Astrocyte of the hippocampus (primary cell): Measurements from ENCODE around the gene GPATCH8.
A peak's percentile ranks its signal among the peaks of the same experiment; 100 is the strongest.
"Not testable (repeated sequence)": the region's sequence is repeated elsewhere in the genome, so short reads cannot be mapped to it uniquely, and the experiment has no call there.

Source experiments
- DNase-seq: peaks from one replicate; pipeline ENCODE4 v3.0.0; 2011; ENCODE audit warnings: low read depth, low spot score

GPATCH8 gene

DNA sequence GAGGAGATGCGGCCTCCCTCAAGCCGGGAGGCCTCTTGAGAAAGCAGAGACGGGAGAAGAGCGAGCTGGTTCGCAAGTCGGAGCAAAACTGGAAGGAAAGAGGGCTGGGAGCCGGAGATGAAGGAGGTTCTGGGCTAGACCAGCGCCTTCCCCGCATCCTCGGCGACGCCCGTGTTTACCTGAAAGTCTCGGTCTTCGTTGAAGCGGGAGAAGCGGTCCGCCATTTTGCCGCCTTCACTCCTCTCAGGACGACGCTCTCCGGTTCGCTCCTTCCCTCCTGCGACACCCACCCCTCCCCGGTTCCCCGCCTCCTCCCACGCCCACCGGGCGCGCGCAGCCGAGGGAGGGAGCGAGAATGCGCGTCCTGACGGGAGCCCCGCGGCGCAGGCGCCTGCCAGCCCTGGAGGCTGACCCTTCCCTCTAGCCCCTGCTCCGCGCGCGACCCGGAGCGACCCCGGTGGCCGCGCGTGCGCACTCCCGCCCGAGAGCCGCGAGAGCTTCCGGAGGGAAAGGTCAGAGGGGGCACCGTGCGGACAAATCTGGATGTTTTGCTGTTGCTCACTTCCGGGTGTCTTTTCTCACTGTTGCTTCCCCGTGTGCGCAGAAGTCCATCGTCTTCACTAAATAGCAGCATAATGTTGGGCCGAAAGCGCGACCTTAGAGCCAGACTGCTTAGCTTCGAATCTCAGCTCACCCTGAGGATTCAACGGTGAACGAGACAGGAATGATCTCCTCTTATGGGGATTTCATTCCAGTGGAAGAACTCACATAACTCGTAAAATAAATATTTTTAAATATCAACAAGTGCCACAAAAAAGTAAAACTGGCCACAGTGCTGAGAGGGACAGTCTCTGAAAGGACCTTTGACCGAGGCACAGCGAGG is at the start of gene GPATCH8:
TSS of gene GPATCH8 (minus strand) at position 260 of the 883 bp plus-strand sequence. CDS start at position 224, 36 bp downstream.
- DNase-seq, result peak; percentile 98

GRCh38 chr17:44552361-44552760 is 49.2 kb upstream of the GPATCH8 start:
- DNase-seq, result no peak

DNA sequence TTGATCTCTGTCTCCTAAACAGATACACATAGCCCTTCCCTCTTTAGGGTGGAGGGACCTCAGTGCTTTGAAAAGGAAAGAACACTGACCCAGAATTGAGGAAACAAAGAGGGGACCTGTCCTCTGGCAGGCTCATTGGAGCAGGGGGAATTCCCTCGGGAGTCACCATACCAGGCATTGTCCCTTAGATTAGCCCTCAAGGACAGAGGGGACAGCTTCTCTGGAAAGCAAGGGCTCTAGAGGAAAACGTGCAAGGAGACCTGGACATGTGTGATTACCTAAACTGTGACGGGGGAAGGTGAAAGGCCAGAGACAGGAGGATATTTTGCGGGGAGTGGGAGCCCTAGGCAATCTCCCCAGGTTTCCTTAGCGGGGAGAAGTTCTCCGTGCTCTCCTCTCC is 46.5 kb upstream of the GPATCH8 start:
- no peak for DNase-seq

- no peak for DNase-seq
Observed at GRCh38 chr17:44548376-44549230, 45.4 kb upstream of the GPATCH8 start.

DNA sequence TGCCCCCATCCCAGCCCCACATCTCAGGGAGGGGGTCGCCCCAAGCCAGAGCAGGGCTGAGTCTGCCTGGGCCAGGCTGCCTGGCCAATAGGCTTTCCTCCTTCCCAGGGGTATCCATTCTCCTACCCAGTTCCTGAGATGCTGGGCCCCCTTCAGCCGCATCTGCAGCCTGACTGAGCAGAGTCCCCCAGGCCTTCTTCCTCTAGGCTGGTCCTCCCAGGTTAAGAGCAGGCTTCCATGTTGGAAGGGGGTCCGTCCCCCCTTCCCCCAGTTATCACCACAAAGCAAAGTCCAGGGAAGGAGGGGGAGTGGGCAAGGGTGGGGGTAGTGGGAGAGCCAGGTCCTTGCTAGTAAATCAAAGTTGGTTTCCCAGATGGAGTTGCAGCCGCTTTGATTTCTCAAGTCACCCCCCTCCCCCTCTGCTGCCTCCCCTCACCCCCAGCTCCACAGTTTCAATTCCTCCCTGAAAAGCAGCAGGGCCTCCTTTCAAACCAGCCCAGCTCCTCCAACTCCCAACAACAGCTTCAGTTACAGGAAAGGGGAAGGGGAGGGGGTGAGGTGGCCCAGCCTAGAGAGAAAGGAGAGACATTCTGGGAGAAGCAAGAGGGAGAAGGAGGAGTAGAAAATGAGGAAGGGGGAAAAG is 44.5 kb upstream of the GPATCH8 start:
- DNase-seq, result peak; percentile 34

DNA sequence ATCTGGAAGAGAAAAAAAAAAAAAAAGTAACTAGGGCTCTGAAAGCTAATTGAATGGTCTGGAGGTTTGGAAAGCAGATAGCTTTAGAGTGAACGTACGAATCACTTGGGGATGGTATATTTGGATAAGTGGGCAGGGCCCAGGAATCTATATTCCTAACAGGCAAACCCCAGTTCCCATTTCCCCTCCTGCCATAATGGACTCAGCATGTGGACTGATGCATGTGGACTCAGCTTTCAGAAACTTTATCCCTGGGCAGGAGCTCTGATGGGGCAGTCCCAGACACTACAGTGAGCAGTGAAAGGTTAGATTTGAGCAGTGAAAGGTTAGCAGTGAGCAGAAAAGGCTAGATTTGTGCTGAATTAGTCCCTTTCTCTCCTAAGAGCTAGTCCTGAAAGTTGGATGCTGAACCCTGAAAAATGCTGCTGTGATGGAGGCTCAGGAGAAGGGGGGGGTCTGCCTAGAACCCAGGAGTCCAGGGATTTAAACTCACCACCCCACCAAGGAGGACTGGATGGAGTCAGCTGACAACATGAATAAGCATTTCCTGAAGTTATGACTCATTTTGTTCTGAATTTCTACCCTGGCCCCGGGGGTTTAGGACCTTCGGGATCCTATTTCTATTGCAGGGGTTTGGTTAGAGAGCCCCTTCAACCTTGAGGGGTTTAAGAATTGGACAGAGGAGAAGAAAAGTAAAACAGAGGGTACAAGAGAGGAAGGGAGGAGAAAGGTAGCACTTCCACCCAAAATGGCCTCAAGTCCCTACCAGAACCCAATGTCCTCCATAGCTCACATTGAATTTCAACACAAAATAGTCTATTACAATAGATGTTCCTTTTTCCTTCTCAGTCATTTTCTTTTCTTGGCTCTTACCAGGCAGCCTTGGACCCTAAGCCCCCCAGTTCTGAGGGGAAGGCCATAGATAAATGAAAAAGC is 43.7 kb upstream of the GPATCH8 start:
- peak; percentile 41 for DNase-seq

DNA sequence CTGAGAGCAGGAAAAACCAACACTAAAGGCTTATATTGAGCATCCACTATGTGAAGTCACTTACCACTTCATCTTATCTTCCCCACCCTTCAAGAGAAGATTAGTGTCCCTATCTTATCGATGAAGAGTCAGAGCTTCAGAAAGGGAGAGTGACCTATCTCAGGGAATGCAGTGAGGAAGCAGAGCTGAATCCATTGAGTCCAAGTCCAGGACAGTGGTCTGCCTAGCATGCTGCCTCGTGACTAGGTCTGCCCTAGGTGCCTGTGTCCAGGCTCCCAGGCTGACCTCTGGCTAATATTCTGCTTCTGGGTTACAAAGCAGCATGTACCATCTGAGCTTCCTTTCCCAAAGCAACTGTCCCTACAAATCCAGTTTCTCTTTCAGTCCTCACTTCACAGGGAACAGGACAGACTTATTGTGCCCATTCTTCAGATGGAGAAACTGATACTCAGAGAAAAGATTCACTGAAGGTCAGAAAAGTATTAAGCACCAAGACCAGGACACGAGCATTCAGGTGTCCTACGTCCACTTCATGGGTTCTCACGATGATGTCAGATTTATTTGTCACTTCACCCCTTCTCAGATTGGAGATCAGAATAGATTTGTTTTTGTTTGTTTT is 40.8 kb upstream of the GPATCH8 start:
- no peak for DNase-seq

DNA sequence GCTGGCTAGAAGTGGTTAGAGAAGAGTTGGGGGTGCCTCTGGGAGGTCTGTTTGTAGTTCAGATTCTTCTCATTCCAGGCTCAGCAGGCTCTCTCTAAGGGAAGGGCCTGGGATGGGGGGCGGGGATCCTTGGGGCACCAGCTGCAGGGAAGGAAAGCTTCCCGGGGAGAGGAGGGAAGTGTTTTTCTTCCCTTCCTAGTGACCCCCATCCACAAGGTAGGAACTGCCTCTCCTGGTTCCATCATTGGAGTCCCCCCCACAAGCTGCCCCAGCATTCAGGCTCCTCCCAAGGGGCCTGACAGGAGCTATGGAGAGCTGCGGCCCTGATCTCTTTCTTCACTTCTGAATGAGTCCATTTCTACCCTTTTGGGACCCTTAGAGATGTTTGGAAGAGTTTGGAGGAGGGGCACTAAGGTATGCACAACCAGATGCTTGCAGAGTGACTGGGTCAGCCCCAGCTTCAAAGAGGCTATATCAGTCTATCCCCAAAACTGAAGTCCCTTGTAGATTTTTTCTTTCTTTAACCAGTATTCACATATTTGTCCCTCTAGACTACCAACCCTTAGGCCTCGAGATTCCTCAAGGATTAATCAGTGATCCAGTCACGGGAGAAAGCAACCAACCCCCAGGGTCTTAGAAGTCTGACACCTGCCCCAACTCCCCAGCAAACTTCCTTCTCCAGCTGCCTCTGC is 40.2 kb upstream of the GPATCH8 start:
- DNase-seq, result peak; percentile 95

DNA sequence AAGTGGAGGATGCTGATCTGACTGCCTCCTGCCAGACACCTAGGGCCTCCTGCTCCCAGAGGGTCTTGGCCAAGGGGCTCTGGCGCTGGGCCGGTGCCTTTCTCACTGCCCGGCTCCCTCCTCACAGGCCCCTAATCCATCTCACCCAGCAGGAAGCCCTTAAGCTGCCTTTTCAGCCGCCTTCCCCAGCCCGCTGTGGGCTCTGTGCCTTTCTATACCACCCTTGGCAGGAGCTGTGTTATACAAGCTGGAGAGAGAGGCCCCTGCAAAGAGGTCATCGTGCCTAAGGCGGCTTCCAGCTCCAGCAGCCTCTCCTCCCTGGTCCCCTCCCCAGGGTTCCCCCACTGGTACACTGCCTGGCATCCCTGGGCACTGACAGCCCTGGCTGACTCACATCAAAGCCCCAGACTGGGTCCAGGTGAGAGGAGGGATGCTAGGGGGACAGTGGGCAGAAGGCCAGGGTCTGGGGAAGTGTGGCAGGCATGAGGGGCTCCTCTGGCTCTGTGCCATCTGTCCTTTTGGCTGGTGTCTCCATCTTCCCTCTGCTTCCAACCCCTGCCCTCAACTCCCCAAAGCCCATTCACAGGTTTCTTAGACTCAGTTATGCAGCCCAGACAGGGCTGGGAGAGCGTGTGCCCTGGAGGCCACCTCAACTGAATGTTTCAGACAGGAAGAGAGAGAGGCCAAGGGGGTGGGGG is 38.8 kb upstream of the GPATCH8 start:
- DNase-seq, result peak; percentile 50

DNA sequence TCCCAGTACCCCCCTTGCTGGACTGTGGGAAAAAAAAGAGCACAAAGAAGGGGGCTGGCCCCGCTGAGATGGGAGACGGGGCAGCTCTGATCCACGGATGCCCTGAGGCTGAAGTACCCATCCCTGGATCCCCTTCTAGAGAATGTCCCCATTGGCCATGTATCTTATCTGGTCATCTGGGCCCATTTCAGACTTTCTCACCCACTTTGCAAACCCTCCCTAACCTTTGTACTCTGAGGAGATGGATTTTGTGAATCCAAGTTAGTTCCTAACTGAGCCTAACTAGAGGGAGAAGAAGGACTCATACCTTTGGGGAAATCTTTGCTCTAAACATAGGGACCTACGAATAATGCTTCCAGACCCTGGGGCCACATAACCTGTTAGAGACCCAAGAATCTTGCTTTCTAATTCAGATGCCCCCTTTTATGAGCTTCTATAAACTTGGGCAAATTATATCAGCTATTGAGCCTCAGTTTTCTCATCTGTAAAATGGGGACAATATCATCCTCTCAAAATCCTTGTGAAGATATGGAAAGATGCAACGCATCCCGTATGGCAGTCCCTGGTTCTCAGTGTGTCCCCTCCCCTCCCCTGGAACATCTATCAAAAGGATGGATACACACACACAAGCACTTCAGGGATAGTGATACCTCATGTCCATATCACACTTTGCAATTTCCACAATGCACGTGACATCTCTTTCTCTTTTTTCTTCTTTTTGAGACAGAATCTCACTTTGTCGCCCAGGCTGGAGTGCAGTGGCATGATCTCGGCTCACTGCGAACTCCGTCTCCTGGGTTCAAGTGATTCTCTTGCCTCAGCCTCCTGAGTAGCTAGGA is 37.3 kb upstream of the GPATCH8 start:
- DNase-seq, result no peak

- no peak for DNase-seq
Observed at GRCh38 chr17:44539673-44540072, 36.5 kb upstream of the GPATCH8 start.

- DNase-seq, result not testable (repeated sequence)
Observed at GRCh38 chr17:44537922-44538321, 34.7 kb upstream of the GPATCH8 start.

GRCh38 chr17:44536090-44536953 is 33.1 kb upstream of the GPATCH8 start:
- peak; percentile 34 for DNase-seq

DNA sequence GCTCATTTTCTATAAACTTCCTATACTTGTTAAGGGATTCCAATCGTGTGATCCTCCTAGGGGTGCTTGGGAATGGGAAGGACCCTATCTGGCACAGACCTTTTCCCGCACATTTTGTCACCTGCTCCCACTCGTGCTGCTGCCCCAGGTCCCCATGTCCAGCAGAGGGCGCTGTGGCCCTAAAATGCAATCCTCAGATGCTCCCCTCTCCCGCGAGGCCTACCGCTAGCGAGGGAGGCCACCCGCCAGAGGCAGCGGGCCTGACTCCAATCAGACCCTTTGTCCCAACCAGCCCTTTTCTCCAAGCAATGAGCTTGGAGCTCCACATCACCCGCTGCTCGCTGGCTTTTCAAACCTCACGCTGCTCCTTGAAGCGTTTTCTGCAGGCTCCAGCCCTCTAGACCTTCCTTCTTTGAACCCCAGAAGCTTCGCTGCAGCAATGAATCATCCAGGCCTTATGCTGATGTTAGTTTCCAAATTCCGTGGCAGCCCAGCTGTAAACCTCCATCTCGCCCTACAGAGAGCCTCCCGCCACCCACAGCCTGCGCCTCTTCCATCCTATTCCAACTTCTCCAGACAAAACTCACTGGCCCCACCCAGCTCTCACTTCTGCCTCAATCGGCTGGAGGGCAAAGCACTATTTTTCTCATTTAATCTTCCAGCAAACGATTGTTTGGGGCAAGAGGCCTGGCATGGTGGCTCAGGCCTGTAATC is 30.5 kb upstream of the GPATCH8 start:
- peak; percentile 95 for DNase-seq

GRCh38 chr17:44530896-44531418 is 27.8 kb upstream of the GPATCH8 start:
- DNase-seq, result no peak

DNA sequence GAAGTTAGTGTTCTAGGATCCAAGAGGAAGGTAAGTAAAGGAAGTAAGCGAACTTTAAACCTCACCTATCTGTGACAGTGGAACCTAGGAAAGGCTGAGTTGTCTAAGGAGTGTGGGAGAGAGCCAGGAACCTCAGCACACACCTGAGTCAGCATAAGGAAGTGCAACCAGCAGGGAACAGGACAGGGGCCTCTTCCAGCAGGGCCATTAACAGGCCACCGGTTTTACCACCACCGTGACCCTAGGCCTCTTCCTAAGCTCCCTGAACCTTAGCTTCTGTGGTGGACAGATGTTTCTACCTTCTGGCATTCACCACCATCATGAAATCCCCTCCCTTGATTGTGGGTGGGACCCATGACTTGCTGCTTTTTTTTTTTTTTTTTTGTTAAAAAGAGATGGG is 26.7 kb upstream of the GPATCH8 start:
- no peak for DNase-seq
